ENCODE data around the gene GP9.

DNA sequence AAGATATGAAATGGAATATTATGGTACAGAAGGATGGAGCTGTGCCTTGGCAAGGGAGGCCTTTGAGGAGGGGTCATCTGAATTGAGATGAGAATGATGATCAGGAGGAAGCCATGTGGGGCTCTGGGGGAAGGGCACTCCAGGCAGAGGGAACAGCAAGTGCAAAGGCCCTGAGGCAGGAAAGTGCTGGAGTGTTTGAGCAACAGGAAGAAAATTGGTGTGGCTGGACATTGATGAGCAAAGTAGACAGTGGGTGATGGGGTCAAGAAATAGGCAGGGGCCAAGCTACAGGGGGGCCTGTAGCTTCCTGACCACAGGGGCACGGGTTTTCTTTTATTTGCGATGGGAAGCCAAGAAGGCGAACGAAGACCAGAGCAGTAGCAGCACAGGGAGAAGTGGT lies 3.3 kb upstream of the GP9 start:
- TF ChIP-seq, protein P1, sequence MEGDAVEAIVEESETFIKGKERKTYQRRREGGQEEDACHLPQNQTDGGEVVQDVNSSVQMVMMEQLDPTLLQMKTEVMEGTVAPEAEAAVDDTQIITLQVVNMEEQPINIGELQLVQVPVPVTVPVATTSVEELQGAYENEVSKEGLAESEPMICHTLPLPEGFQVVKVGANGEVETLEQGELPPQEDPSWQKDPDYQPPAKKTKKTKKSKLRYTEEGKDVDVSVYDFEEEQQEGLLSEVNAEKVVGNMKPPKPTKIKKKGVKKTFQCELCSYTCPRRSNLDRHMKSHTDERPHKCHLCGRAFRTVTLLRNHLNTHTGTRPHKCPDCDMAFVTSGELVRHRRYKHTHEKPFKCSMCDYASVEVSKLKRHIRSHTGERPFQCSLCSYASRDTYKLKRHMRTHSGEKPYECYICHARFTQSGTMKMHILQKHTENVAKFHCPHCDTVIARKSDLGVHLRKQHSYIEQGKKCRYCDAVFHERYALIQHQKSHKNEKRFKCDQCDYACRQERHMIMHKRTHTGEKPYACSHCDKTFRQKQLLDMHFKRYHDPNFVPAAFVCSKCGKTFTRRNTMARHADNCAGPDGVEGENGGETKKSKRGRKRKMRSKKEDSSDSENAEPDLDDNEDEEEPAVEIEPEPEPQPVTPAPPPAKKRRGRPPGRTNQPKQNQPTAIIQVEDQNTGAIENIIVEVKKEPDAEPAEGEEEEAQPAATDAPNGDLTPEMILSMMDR (conservative IDR thresholded peaks at IDR 0.05; ENCODE audit: low read depth, low read length), result no peak
- no peak for TF ChIP-seq EZH2 (IDR thresholded peaks at IDR 0.05; ENCODE audit: borderline replicate concordance, low read depth, low read length, poor library complexity, severe bottlenecking)

Data from A673 (cell line).